HEK293T (cell line): ENCODE data around the gene PCDHA12.

ENCODE experiments used
- BHLHE40 ChIP-seq: fragments of 450-650 bp; IDR thresholded peaks from 2 replicates; pipeline ENCODE4 v1.6.1; 2016; ENCODE audit warnings: mild to moderate bottlenecking, moderate library complexity, borderline replicate concordance
- ELF4 ChIP-seq: fragments of 450-650 bp; IDR thresholded peaks from 2 replicates; pipeline ENCODE4 v1.6.1; 2017; ENCODE audit warnings: antibody characterized with exemption
- FOXA1 ChIP-seq: fragments of 450-650 bp; IDR thresholded peaks from 2 replicates; pipeline ENCODE4 v1.6.1; 2016; ENCODE audit warnings: mild to moderate bottlenecking
- FOXK2 ChIP-seq: fragments of 450-650 bp; IDR thresholded peaks from 2 replicates; pipeline ENCODE4 v1.6.1; 2016; ENCODE audit warnings: mild to moderate bottlenecking
- FOXM1 ChIP-seq: fragments of 450-650 bp; IDR thresholded peaks from 2 replicates; pipeline ENCODE4 v1.6.1; 2017; ENCODE audit warnings: mild to moderate bottlenecking, borderline replicate concordance
- SUZ12 ChIP-seq: fragments of 450-650 bp; IDR thresholded peaks from 2 replicates; pipeline ENCODE4 v1.6.1; 2016; ENCODE audit warnings: mild to moderate bottlenecking
- TARDBP ChIP-seq: fragments of 450-650 bp; IDR thresholded peaks from 2 replicates; pipeline ENCODE4 v1.6.1; 2016

GRCh38 chr5:140927228-140927573 lies 52.1 kb downstream of the PCDHA12 start:
- TF ChIP-seq BHLHE40 (no peak), SUZ12 (no peak), FOXK2 (no peak), FOXM1 (no peak), ELF4 (no peak), FOXA1 (no peak), TARDBP (no peak)
